ENCODE measurements around the gene DRAM2. TPM values are rescaled to one million over a fixed set of nuclear protein-coding genes. Genes with fewer than 3 reads are reported as not detected.
"Not testable (repeated sequence)": the region's sequence is repeated elsewhere in the genome, so short reads cannot be mapped to it uniquely, and the experiment has no call there.

The DRAM2 gene
- total RNA-seq, 1 donor from 2014 or later = 15.0 TPM

GRCh38 chr1:111145542-111145941, 5.6 kb upstream of the DRAM2 start:
- ATAC-seq = peak; percentile 21
- no peak for DNase-seq (ENCODE audit: low spot score)

GRCh38 chr1:111142356-111142975, 2.6 kb upstream of the DRAM2 start:
- ATAC-seq (peak; percentile 49), DNase-seq (ENCODE audit: low spot score) (no peak)

GRCh38 chr1:111141245-111142220, 1.6 kb upstream of the DRAM2 start:
- DNase-seq (ENCODE audit: low spot score) (no peak), ATAC-seq (no peak)

GRCh38 chr1:111140680-111140967, 731 bp upstream of the DRAM2 start:
- no peak for DNase-seq (ENCODE audit: low spot score)
- peak; percentile 77 for ATAC-seq

GRCh38 chr1:111139324-111139955, 453 bp downstream of the DRAM2 start:
- peak; percentile 43 for ATAC-seq
- peak; percentile 58 for DNase-seq (ENCODE audit: low spot score)

- ATAC-seq (no peak), DNase-seq (ENCODE audit: low spot score) (no peak)
Measured at GRCh38 chr1:111133866-111134265, 6.0 kb downstream of the DRAM2 start.

GRCh38 chr1:111131693-111132092, 8.2 kb downstream of the DRAM2 start:
- ATAC-seq = no peak
- no peak for DNase-seq (ENCODE audit: low spot score)

- ATAC-seq (no peak), DNase-seq (ENCODE audit: low spot score) (no peak)
Measured at GRCh38 chr1:111129376-111129775, 10.5 kb downstream of the DRAM2 start.

GRCh38 chr1:111127923-111128643, 11.8 kb downstream of the DRAM2 start:
- ATAC-seq = peak; percentile 16

GRCh38 chr1:111126354-111126753, 13.5 kb downstream of the DRAM2 start:
- no peak for DNase-seq (ENCODE audit: low spot score)
- no peak for ATAC-seq

More at GRCh38 chr1:111127923-111128643, 11.8 kb downstream of the DRAM2 start:
- no peak for DNase-seq (ENCODE audit: low spot score)

GRCh38 chr1:111116496-111116895, 23.4 kb downstream of the DRAM2 start:
- ATAC-seq (no peak), DNase-seq (ENCODE audit: low spot score) (no peak)

GRCh38 chr1:111110197-111110899, 29.5 kb downstream of the DRAM2 start:
- peak; percentile 99 for ATAC-seq
- DNase-seq (ENCODE audit: low spot score) = peak; percentile 55

- DNase-seq (ENCODE audit: low spot score) (no peak), ATAC-seq (no peak)
Measured at GRCh38 chr1:111104981-111105380, 34.9 kb downstream of the DRAM2 start.

GRCh38 chr1:111101854-111102642, 37.8 kb downstream of the DRAM2 start:
- no peak for ATAC-seq
- no peak for DNase-seq (ENCODE audit: low spot score)

GRCh38 chr1:111099289-111099688, 40.6 kb downstream of the DRAM2 start:
- DNase-seq (ENCODE audit: low spot score) (no peak), ATAC-seq (no peak)

- DNase-seq (ENCODE audit: low spot score) (no peak), ATAC-seq (peak; percentile 55)
Measured at GRCh38 chr1:111097356-111098099, 42.4 kb downstream of the DRAM2 start.

GRCh38 chr1:111095421-111095820, 44.5 kb downstream of the DRAM2 start:
- DNase-seq (ENCODE audit: low spot score); ATAC-seq: not testable (repeated sequence)

- ATAC-seq (no peak), DNase-seq (ENCODE audit: low spot score) (no peak)
Measured at GRCh38 chr1:111089638-111090037, 50.3 kb downstream of the DRAM2 start.

- DNase-seq (ENCODE audit: low spot score) (no peak), ATAC-seq (no peak)
Measured at GRCh38 chr1:111085676-111086075, 54.2 kb downstream of the DRAM2 start.

All from left lobe of liver (tissue), 2 donors.